K562 (cell line): ENCODE data around the gene MAGI1. TPM values are rescaled to one million over a fixed set of nuclear protein-coding genes. Genes with fewer than 3 reads are reported as not detected.

Experiments
- ATAC-seq: fragments of 200-7000 bp; cut with Tn5 transposase; 3 replicates; pipeline ENCODE4 v1.9.1; 2020; ENCODE audit warnings: moderate library complexity
- BruUV-seq: library from RNA; stranded (reverse); fragments of 400-500 nt; replicated peaks from 2 replicates; lab custom pipeline; 2021; lab: Mats Ljungman, UMichigan
- CTCF ChIA-PET: fragments of 300-600 bp; formaldehyde crosslinking; extraction: SDS; loops from one replicate; lab custom pipeline; 2021; ENCODE audit warnings: low intra/inter-chr PET ratio; lab: Yijun Ruan, JAX
- POLR2A ChIA-PET: fragments of 300-600, 350-650 bp; sonication (Branson Sonifier 250); formaldehyde crosslinking; extraction: SDS; loops from one replicate; lab custom pipeline; 2021; ENCODE audit warnings: antibody characterized with exemption, inconsistent platforms; lab: Yijun Ruan, JAX
- DNase-seq, 4 experiments: peaks; one replicate each; pipeline versions ENCODE4 v3.0.0 to v3.0.0-alpha.2; 2011 to 2018; ENCODE audit warnings: low spot score in 3 of 4, mixed read lengths in 3 of 4; ENCODE audit errors: extremely low read depth in 1 of 4
- FAIRE-seq: peaks from 2 replicates; lab custom pipeline; 2011; peaks lifted over from hg19 to GRCh38; lab: Jason Lieb, UNC
- H2AFZ ChIP-seq: 2 replicates; pipeline ENCODE4 v1.6.0; 2011; ENCODE audit warnings: low read depth, low read length, control low read depth, inconsistent platforms
- H3K27ac ChIP-seq: fragments of 200-600 bp; 3 replicates; pipeline ENCODE4 v1.8.0; 2011; ENCODE audit warnings: low read depth, mild to moderate bottlenecking, control low read depth, inconsistent platforms, low read length, moderate library complexity, mixed read lengths; ENCODE audit errors: extremely low read depth
- H3K27me3 ChIP-seq, 2 experiments: fragments of 300-600 bp in 1 of 2; 2 replicates in 1 of 2; 3 replicates in 1 of 2; pipeline versions ENCODE4 v1.6.0 to v1.8.0; 2011; ENCODE audit warnings: inconsistent platforms in 2 of 2, low read length in 2 of 2, mild to moderate bottlenecking in 1 of 2, mixed read lengths in 1 of 2, moderate library complexity in 1 of 2; ENCODE audit not compliant: control insufficient read depth in 2 of 2, insufficient read depth in 2 of 2
- H3K36me3 ChIP-seq: fragments of 300-600 bp; 3 replicates; pipeline ENCODE4 v1.8.0; 2011; ENCODE audit warnings: mild to moderate bottlenecking, low read length, inconsistent platforms; ENCODE audit not compliant: control insufficient read depth, insufficient read depth
- H3K4me1 ChIP-seq, 2 experiments: fragments of 200-600 bp in 1 of 2; replicated peaks in 1 of 2; 2 replicates in 1 of 2; 3 replicates in 1 of 2; pipeline versions ENCODE4 v1.5.1 to v1.8.0; 2011; ENCODE audit warnings: inconsistent platforms in 2 of 2, low read length in 2 of 2, mild to moderate bottlenecking in 1 of 2, mixed read lengths in 1 of 2, moderate library complexity in 1 of 2; ENCODE audit not compliant: control insufficient read depth in 2 of 2, insufficient read depth in 2 of 2
- H3K4me2 ChIP-seq: 2 replicates; pipeline ENCODE4 v1.6.1; 2011; ENCODE audit warnings: low read length, control low read depth, inconsistent platforms, mixed read lengths; ENCODE audit not compliant: insufficient read depth
- H3K4me3 ChIP-seq: fragments of 200-600 bp; sonication (generic), shearing (Covaris generic); 2 replicates; pipeline ENCODE4 v1.5.1; 2016; ENCODE audit warnings: control low read depth, inconsistent platforms
- H3K79me2 ChIP-seq: fragments of 200-600 bp; 3 replicates; pipeline ENCODE4 v1.8.0; 2011; ENCODE audit warnings: low read length, inconsistent platforms; ENCODE audit not compliant: control insufficient read depth, insufficient read depth
- H3K9ac ChIP-seq, 2 experiments: 2 replicates each; pipeline versions ENCODE4 v1.6.0 to v1.6.1; 2011; ENCODE audit warnings: low read depth in 2 of 2, low read length in 2 of 2, control low read depth in 1 of 2, inconsistent platforms in 1 of 2, mild to moderate bottlenecking in 1 of 2, mixed read lengths in 1 of 2; ENCODE audit not compliant: insufficient read depth in 1 of 2
- H3K9me1 ChIP-seq: one replicate; pipeline ENCODE4 v1.6.0; 2011; ENCODE audit warnings: inconsistent platforms, mild to moderate bottlenecking, low read length, moderate library complexity; ENCODE audit not compliant: control insufficient read depth, insufficient read depth
- H3K9me3 ChIP-seq: replicated peaks from 2 replicates; pipeline ENCODE4 v1.5.1; 2011; ENCODE audit warnings: low read depth, low read length, inconsistent platforms; ENCODE audit not compliant: control insufficient read depth, insufficient read depth
- H4K20me1 ChIP-seq: replicated peaks from 2 replicates; pipeline ENCODE4 v1.6.1; 2011; ENCODE audit warnings: low read length, inconsistent platforms, mixed read lengths; ENCODE audit not compliant: control insufficient read depth, insufficient read depth
- CTCF ChIP-seq, 3 experiments: IDR thresholded peaks in 2 of 3; conservative IDR thresholded peaks in 1 of 3; 2 replicates each; pipeline ENCODE4 v1.5.1; 2011 to 2012; ENCODE audit warnings: low read length in 3 of 3, mild to moderate bottlenecking in 3 of 3, control low read depth in 2 of 3, improper control_type of control experiment in 1 of 3, inconsistent platforms in 1 of 3, low read depth in 1 of 3, mixed read lengths in 1 of 3, moderate library complexity in 1 of 3; ENCODE audit not compliant: insufficient read depth in 2 of 3
- ZBTB33 ChIP-seq: sonication (generic); formaldehyde crosslinking; IDR thresholded peaks from 2 replicates; pipeline ENCODE4 v1.8.1; 2023; ENCODE audit warnings: mild to moderate bottlenecking, missing genetic modification reagents
- ZNF609 ChIP-seq: sonication (generic); formaldehyde crosslinking; IDR thresholded peaks from 2 replicates; pipeline ENCODE4 v1.8.1; 2023; ENCODE audit warnings: missing genetic modification reagents, mild to moderate bottlenecking, borderline replicate concordance
- WGBS: fragments of 100-300 bp; shearing (Covaris generic); methylation state at CpG from one replicate; pipeline ENCODE4 v1.1.6; 2016; ENCODE audit warnings: low coverage, mixed read lengths; ENCODE audit not compliant: insufficient coverage; ENCODE audit errors: missing lambda C conversion rate; 5-methylcytosine and 5-hydroxymethylcytosine counted together
- in situ Hi-C: fragments of 300-500 bp; cut with MboI; formaldehyde crosslinking; loops from 4 replicates; pipeline ENCODE4 v1.15.0; 2018; ENCODE audit warnings: inconsistent platforms, mixed read lengths
- intact Hi-C: fragments of 100-400 bp; cut with micrococcal nuclease; formaldehyde crosslinking; loops from 2 replicates; pipeline ENCODE4 v1.14.2; 2022
- polyA plus RNA-seq, 8 experiments: library from polyadenylated mRNA; depleted of rRNA in 4 of 8; stranded (reverse) in 5 of 8; unstranded in 3 of 8; fragments of >200 nt; fragmentation: Nextera tagmentation in 2 of 8; fragmentation: Illumina TruSeq in 1 of 8; extraction: Ambion mirVana in 2 of 8; extraction: Trizol in 1 of 8; gene quantifications; 2 replicates each; pipeline versions ENCODE4 v1.2.1 to v1.2.3, GENCODE V29; 2011 to 2014; ENCODE audit warnings: inconsistent platforms in 1 of 8, missing spikeins in 1 of 8
- total RNA-seq, 7 experiments: library from RNA; depleted of rRNA in 6 of 7; stranded (reverse); fragments of >200 nt in 6 of 7; fragmentation: Illumina TruSeq in 2 of 7; extraction: Trizol in 2 of 7; gene quantifications; 2 replicates each; pipeline versions ENCODE4 v1.2.1 to v1.2.3, GENCODE V29; 2011 to 2021; ENCODE audit warnings: low replicate concordance in 1 of 7

MAGI1 gene
- total and polyA plus RNA-seq, 9 of the 15 experiments (the other 6 are each of a cell fraction or from before 2014, with no cell fraction given), result 7.8 to 59.4 (median 43.2) TPM

- Histone ChIP-seq H3K9ac (no peak overlapping the region), H3K27ac (no peak overlapping the region), H3K4me1 (peaks cover 0 to 16% of the 10 kb centered on the region in 2 experiments; a peak in 2 of 5 replicates), H2AFZ (no peak overlapping the region), H3K27me3 (no peaks in the 10 kb centered on the region), H4K20me1 (no peaks in the 10 kb centered on the region), H3K79me2 (no peaks in the 10 kb centered on the region), H3K9me1 (no peaks in the 10 kb centered on the region), H3K36me3 (no peaks in the 10 kb centered on the region), H3K4me3 (no peak overlapping the region), H3K9me3 (no peaks in the 10 kb centered on the region), H3K4me2 (no peak overlapping the region)
- no TSS peak for BruUV-seq
- no peak for ATAC-seq
- no peak for DNase-seq
- TF ChIP-seq ZBTB33 (CRISPR knock-in tag) (no peak), CTCF (IDR thresholded peaks at IDR 0.05 in 2 of 3, conservative IDR thresholded peaks at IDR 0.05 in 1 of 3; ENCODE audit: insufficient read depth in 2 of 3, low read depth in 1 of 3, low read length in 3 of 3) (no peak), ZNF609 (no peak)
- intact Hi-C loops, result loop anchor here (10.0 kb wide), 1 partner anchor 317 kb away; no protein-coding TSS in a partner anchor
- ChIA-PET POLR2A (no interaction called here), CTCF (no interaction called here)
- FAIRE-seq, result no peak
- in situ Hi-C loops, result loop anchor here (25.0 kb wide), 1 partner anchor 1350 kb away; no protein-coding TSS in a partner anchor
- 83% methylated on average over 3 of the region's 3 CpGs for WGBS
Observed at GRCh38 chr3:65662095-65662494, 376.6 kb downstream of the MAGI1 start.
